Stimulated activated CD8-positive, alpha-beta memory T cell treated with anti-CD3 and anti-CD28 coated beads, Interleukin-7, amount 100 ng/mL, for 24 hours (primary cell): Measurements from ENCODE around the gene PCBP3.

Source experiments
- DNase-seq: peaks from one replicate; pipeline ENCODE4 v3.0.0-alpha.2; 2020; ENCODE audit warnings: low read depth

Gene PCBP3

GRCh38 chr21:45724994-45725843 lies 81.7 kb downstream of the PCBP3 start:
- DNase-seq: no peak

- no peak for DNase-seq
These were observed 82.3 kb downstream of the PCBP3 start for GRCh38 chr21:45725844-45726200.

- DNase-seq: no peak
These were observed 82.9 kb downstream of the PCBP3 start for GRCh38 chr21:45726438-45726837.

- DNase-seq: no peak
These were observed 83.9 kb downstream of the PCBP3 start for GRCh38 chr21:45727390-45727789.

GRCh38 chr21:45735259-45736000 lies 91.9 kb downstream of the PCBP3 start:
- DNase-seq: no peak

GRCh38 chr21:45736042-45736689 lies 92.6 kb downstream of the PCBP3 start:
- no peak for DNase-seq

- no peak for DNase-seq
These were observed 93.4 kb downstream of the PCBP3 start for GRCh38 chr21:45736690-45737484.

GRCh38 chr21:45737485-45738166 lies 94.1 kb downstream of the PCBP3 start:
- DNase-seq: no peak

GRCh38 chr21:45739218-45740087 lies 95.9 kb downstream of the PCBP3 start:
- no peak for DNase-seq

- no peak for DNase-seq
These were observed 96.5 kb downstream of the PCBP3 start for GRCh38 chr21:45740088-45740440.

GRCh38 chr21:45740491-45741357 lies 97.2 kb downstream of the PCBP3 start:
- no peak for DNase-seq

GRCh38 chr21:45741691-45742090 lies 98.2 kb downstream of the PCBP3 start:
- no peak for DNase-seq

GRCh38 chr21:45742247-45742646 lies 98.7 kb downstream of the PCBP3 start:
- DNase-seq: no peak

- DNase-seq: no peak
These were observed 101.7 kb downstream of the PCBP3 start for GRCh38 chr21:45745256-45745655.

- DNase-seq: no peak
These were observed 103.8 kb downstream of the PCBP3 start for GRCh38 chr21:45747233-45747766.

GRCh38 chr21:45747802-45748445 lies 104.4 kb downstream of the PCBP3 start:
- no peak for DNase-seq

GRCh38 chr21:45748593-45748992 lies 105.1 kb downstream of the PCBP3 start:
- no peak for DNase-seq

GRCh38 chr21:45749974-45750373 lies 106.4 kb downstream of the PCBP3 start:
- no peak for DNase-seq

GRCh38 chr21:45750936-45751335 lies 107.4 kb downstream of the PCBP3 start:
- DNase-seq: no peak
